Measurements from ENCODE around the gene DEPDC7.

- TF ChIP-seq POLR2A (IDR thresholded peaks at IDR 0.05), result no peak
- no peak for TF ChIP-seq POLR2AphosphoS5 (IDR thresholded peaks at IDR 0.05)
These were observed 33.1 kb upstream of the DEPDC7 start for GRCh38 chr11:32982626-32983025.

Measured in upper lobe of left lung (tissue), 4 donors.